ENCODE results near the gene SKI. TPM values are rescaled to one million over a fixed set of nuclear protein-coding genes. Genes with fewer than 3 reads are reported as not detected.
"Not testable (repeated sequence)": the region's sequence is repeated elsewhere in the genome, so short reads cannot be mapped to it uniquely, and the experiment has no call there.

Gene SKI
- total and polyA plus RNA-seq, 7 donors = 7.7 to 32.1 (median 21.4) TPM

GRCh38 chr1:2257245-2257627, 29.1 kb downstream of the SKI start:
- H3K27ac ChIP-seq = peak overlapping the region; percentile 72
- ATAC-seq = peak; percentile 63 to 70 (median 68)

DNA sequence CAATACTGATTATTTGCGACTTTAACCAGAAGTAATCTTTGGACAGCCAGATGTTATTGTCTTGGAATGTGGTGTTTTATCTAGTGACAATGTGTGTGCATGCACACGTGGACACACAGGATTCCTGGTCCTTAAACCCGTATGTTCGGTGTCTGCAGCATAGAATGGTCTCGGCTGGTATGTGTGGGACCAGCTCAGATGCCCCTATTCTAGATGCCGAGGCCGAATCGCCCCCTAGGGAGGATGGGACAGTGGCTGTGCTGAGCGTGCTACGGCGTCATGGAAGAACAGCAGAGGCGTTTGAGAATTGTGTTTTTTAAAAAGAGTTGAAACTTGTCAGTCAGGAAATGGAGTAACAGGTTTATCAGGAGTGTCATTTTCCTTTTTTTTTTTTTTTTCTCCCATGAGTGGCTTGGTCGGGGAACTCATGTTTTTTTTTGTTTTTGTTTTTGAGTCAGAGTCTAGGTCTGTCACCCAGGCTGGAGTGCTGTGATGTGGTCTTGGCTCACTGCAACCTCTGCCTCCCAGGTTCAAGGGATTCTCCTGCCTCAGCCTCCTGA, 30.1 kb downstream of the SKI start:
- Histone ChIP-seq H3K36me3 (ENCODE audit: insufficient read depth in 1 of 2, low read depth in 1 of 2) (no peaks in the 10 kb centered on the region), H3K4me1 (peaks cover 20% of the 10 kb centered on the region), H3K4me3 (no peak overlapping the region), H3K27me3 (ENCODE audit: insufficient read depth in 3 of 3, low read length in 2 of 3) (no peaks in the 10 kb centered on the region), H3K9me3 (peaks cover 6% of the 10 kb centered on the region), H3K27ac (no peak overlapping the region)
- 68 to 79% (median 77%) methylated on average over 13 of the region's 13 CpGs for WGBS, 3 donors
- ATAC-seq = no peak
- intact Hi-C loops (cut with DNase I) = no loop called here
- no peak for TF ChIP-seq CTCF (IDR thresholded peaks at IDR 0.05)
- DNase-seq = peak in 1 of 2 donors; percentile 4

More at GRCh38 chr1:2257245-2257627, 29.1 kb downstream of the SKI start:
- Histone ChIP-seq H3K9me3 (peaks cover 6% of the 10 kb centered on the region), H3K27me3 (ENCODE audit: insufficient read depth in 3 of 3, low read length in 2 of 3) (no peaks in the 10 kb centered on the region), H3K36me3 (ENCODE audit: insufficient read depth in 1 of 2, low read depth in 1 of 2) (no peaks in the 10 kb centered on the region), H3K4me1 (peaks cover 27% of the 10 kb centered on the region), H3K4me3 (no peak overlapping the region)
- peak; percentile 70 to 83 for DNase-seq
- TF ChIP-seq CTCF (IDR thresholded peaks at IDR 0.05) = no peak
- 22 to 53% (median 31%) methylated on average over 20 of the region's 20 CpGs for WGBS, 3 donors
- intact Hi-C loops (cut with DNase I) = no loop called here

DNA sequence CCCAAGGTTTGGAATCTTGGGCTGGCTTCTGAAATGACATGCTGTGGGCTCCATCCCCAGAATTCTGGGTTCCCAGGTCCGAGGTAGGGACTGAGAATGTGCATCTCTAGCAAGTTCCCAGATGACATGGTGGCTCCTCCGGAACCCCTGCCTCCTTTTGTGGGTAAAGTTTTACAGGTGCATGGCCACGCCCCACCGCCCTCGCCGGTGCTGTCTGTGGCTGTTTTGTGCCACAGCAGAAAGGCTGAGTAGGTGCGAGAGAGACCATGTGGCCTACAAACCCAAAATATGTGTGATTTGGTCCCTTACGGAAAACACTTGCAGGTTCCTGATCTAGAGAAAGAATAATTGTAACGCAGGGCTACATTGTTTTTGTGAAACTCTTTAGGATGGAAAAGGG, 30.9 kb downstream of the SKI start:
- H3K9me3 ChIP-seq = peaks cover 6% of the 10 kb centered on the region
- intact Hi-C loops (cut with DNase I) = no loop called here
- ATAC-seq = no peak
- no peak overlapping the region for H3K27ac ChIP-seq
- TF ChIP-seq CTCF (IDR thresholded peaks at IDR 0.05) = no peak
- H3K4me1 ChIP-seq = peaks cover 20% of the 10 kb centered on the region
- 85 to 94% (median 91%) methylated on average over 9 of the region's 9 CpGs for WGBS, 3 donors
- no peak overlapping the region for H3K4me3 ChIP-seq
- DNase-seq = peak; percentile 9 to 32
- no peaks in the 10 kb centered on the region for H3K27me3 ChIP-seq (ENCODE audit: insufficient read depth in 3 of 3, low read length in 2 of 3)
- no peaks in the 10 kb centered on the region for H3K36me3 ChIP-seq (ENCODE audit: insufficient read depth in 1 of 2, low read depth in 1 of 2)

DNA sequence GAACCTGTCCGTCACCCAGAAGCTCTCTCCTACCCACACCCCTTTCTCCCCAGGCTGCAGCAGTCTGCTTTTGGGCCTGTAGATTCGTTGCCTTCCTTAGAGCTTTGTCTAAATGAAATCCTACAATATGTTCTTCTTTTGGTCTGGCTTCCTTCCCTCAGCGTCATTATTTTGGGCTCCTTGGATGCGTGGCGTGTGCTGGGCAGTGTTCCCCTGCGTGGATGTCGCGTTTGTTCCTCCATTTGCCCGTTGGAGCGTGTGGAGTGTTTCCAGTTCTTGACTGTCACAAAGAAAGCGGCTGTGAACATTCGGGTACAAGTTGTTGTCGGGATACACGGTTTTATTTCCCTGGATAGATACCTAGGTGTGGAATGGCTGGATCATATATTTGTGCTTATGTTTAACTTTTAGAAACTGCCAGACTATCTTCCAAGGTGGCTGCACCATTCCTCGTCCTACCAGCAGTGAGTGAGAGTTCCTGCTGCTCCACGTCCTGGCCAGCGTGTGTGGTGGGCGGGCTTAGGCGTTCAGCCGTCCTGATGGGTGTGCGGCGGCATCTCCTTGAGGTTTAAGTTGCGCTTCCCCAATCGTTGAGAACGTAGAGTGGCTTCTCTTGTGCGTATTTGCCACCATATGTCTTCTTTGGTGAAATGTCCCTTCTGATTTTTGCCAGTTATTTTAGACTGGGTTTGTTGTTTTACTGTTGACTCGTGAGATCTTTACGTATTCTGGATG, 31.7 kb downstream of the SKI start:
- Histone ChIP-seq H3K27ac (no peak overlapping the region), H3K4me1 (peaks cover 19% of the 10 kb centered on the region), H3K27me3 (ENCODE audit: insufficient read depth in 3 of 3, low read length in 2 of 3) (no peaks in the 10 kb centered on the region), H3K4me3 (no peak overlapping the region), H3K36me3 (ENCODE audit: insufficient read depth in 1 of 2, low read depth in 1 of 2) (no peaks in the 10 kb centered on the region), H3K9me3 (peaks cover 6% of the 10 kb centered on the region)
- ATAC-seq = no peak
- intact Hi-C loops (cut with DNase I) = no loop called here
- peak; percentile 26 to 34 for DNase-seq
- TF ChIP-seq CTCF (IDR thresholded peaks at IDR 0.05) = no peak
- 79 to 85% (median 81%) methylated on average over 28 of the region's 28 CpGs for WGBS, 3 donors

GRCh38 chr1:2260470-2260869, 32.4 kb downstream of the SKI start:
- ATAC-seq; H3K36me3 ChIP-seq (ENCODE audit: insufficient read depth in 1 of 2, low read depth in 1 of 2); H3K9me3 ChIP-seq; intact Hi-C loops (cut with DNase I); H3K27ac ChIP-seq; H3K4me3 ChIP-seq; H3K27me3 ChIP-seq (ENCODE audit: insufficient read depth in 3 of 3, low read length in 2 of 3): not testable (repeated sequence)
- WGBS, 3 donors = 91 to 99% (median 92%) methylated on average over 7 of the region's 7 CpGs
- DNase-seq = peak in 1 of 2 donors; percentile 4
- peaks cover 15% of the 10 kb centered on the region for H3K4me1 ChIP-seq
